GM12878 (cell line): Measurements from ENCODE around the gene SCYL1. TPM values are rescaled to one million over a fixed set of nuclear protein-coding genes. Genes with fewer than 3 reads are reported as not detected.

ENCODE experiments used
- ATAC-seq: fragments of 200-7000 bp; cut with Tn5 transposase; 3 replicates; pipeline ENCODE4 v1.9.1; 2020; ENCODE audit warnings: mild to moderate bottlenecking, moderate library complexity
- BruUV-seq: library from RNA; stranded (reverse); fragments of 400-500 nt; replicated peaks from 2 replicates; lab custom pipeline; 2021; lab: Mats Ljungman, UMichigan
- CTCF ChIA-PET: fragments of 300-600 bp; sonication (Branson Sonifier 250); formaldehyde crosslinking; extraction: SDS; loops from one replicate; lab custom pipeline; 2021; ENCODE audit warnings: inconsistent platforms; lab: Yijun Ruan, JAX
- POLR2A ChIA-PET: fragments of 350-600 bp; formaldehyde crosslinking; extraction: SDS; loops from one replicate; lab custom pipeline; 2021; ENCODE audit warnings: inconsistent platforms; lab: Charles Lee
- RAD21 ChIA-PET: fragments of 300-600 bp; sonication (Branson Sonifier 250); formaldehyde crosslinking; loops from one replicate; lab custom pipeline; 2023; ENCODE audit warnings: antibody characterized with exemption; ENCODE audit not compliant: unreplicated experiment; lab: Charles Lee
- SMC1A ChIA-PET: fragments of 300-600 bp; sonication (Branson Sonifier 250); formaldehyde crosslinking; loops from one replicate; lab custom pipeline; 2023; ENCODE audit not compliant: unreplicated experiment, uncharacterized antibody; lab: Charles Lee
- DNase-seq: peaks from one replicate; pipeline ENCODE4 v3.0.0-alpha.2; 2011; ENCODE audit warnings: low read depth, low spot score
- FAIRE-seq: peaks from 3 replicates; lab custom pipeline; 2011; peaks lifted over from hg19 to GRCh38; lab: Jason Lieb, UNC
- H2AFZ ChIP-seq: 2 replicates; pipeline ENCODE4 v1.6.0; 2011; ENCODE audit warnings: low read depth, low read length, control low read depth; ENCODE audit not compliant: control insufficient read depth
- H3K27ac ChIP-seq: 2 replicates; pipeline ENCODE4 v1.5.1; 2011; ENCODE audit warnings: control low read depth; ENCODE audit not compliant: control insufficient read depth, insufficient read depth
- H3K27me3 ChIP-seq, 2 experiments: replicated peaks in 1 of 2; 2 replicates each; pipeline versions ENCODE4 v1.6.0 to v1.6.1; 2011; ENCODE audit warnings: low read length in 1 of 2; ENCODE audit not compliant: control insufficient read depth in 2 of 2, insufficient read depth in 2 of 2
- H3K36me3 ChIP-seq, 2 experiments: 2 replicates each; pipeline ENCODE4 v1.5.1; 2011; ENCODE audit warnings: low read length in 1 of 2; ENCODE audit not compliant: control insufficient read depth in 2 of 2, insufficient read depth in 2 of 2
- H3K4me1 ChIP-seq: 2 replicates; pipeline ENCODE4 v1.6.1; 2011; ENCODE audit warnings: mild to moderate bottlenecking, low read length, moderate library complexity, mixed read lengths; ENCODE audit not compliant: control insufficient read depth, insufficient read depth
- H3K4me2 ChIP-seq: 2 replicates; pipeline ENCODE4 v1.6.0; 2011; ENCODE audit warnings: control low read depth; ENCODE audit not compliant: control insufficient read depth, insufficient read depth
- H3K4me3 ChIP-seq: fragments of 200-600 bp; sonication (generic); 2 replicates; pipeline ENCODE4 v1.5.1; 2016
- H3K79me2 ChIP-seq: 2 replicates; pipeline ENCODE4 v1.6.0; 2011; ENCODE audit warnings: low read length; ENCODE audit not compliant: control insufficient read depth, insufficient read depth
- H3K9ac ChIP-seq: 2 replicates; pipeline ENCODE4 v1.8.0; 2011; ENCODE audit warnings: low read length, control low read depth, mixed read lengths; ENCODE audit not compliant: control insufficient read depth, insufficient read depth
- H3K9me3 ChIP-seq: replicated peaks from 3 replicates; pipeline ENCODE4 v1.5.1; 2011; ENCODE audit warnings: mild to moderate bottlenecking, low read length; ENCODE audit not compliant: control insufficient read depth, insufficient read depth
- H4K20me1 ChIP-seq: 2 replicates; pipeline ENCODE4 v1.6.0; 2011; ENCODE audit not compliant: control insufficient read depth, insufficient read depth
- BCL3 ChIP-seq: IDR thresholded peaks from 2 replicates; pipeline ENCODE4 v1.6.1; 2011; ENCODE audit warnings: borderline replicate concordance, low read depth, mild to moderate bottlenecking, moderate library complexity, low read length; ENCODE audit not compliant: insufficient read depth, poor library complexity, severe bottlenecking
- EZH2 ChIP-seq: IDR thresholded peaks from 2 replicates; pipeline ENCODE4 v1.6.1; 2012; ENCODE audit warnings: low read depth, mild to moderate bottlenecking, control low read depth, inconsistent platforms, low read length, borderline replicate concordance; ENCODE audit not compliant: control insufficient read depth
- FOS ChIP-seq: IDR thresholded peaks from 3 replicates; pipeline ENCODE4 v1.6.1; 2011; ENCODE audit warnings: borderline replicate concordance; ENCODE audit not compliant: insufficient read length; ENCODE audit errors: extremely low read depth
- HCFC1 ChIP-seq: fragments of 150-350 bp; IDR thresholded peaks from 2 replicates; pipeline ENCODE4 v1.6.1; 2014; ENCODE audit warnings: low read length
- NFXL1 ChIP-seq: fragments of 450-650 bp; IDR thresholded peaks from 2 replicates; pipeline ENCODE4 v1.6.1; 2017; ENCODE audit warnings: antibody characterized with exemption, mild to moderate bottlenecking, borderline replicate concordance
- SRF ChIP-seq, 2 experiments: IDR thresholded peaks; 2 replicates each; pipeline ENCODE4 v1.6.1; 2011; ENCODE audit warnings: low read depth in 2 of 2, low read length in 2 of 2, mild to moderate bottlenecking in 1 of 2, moderate library complexity in 1 of 2
- YY1 ChIP-seq: IDR thresholded peaks from 2 replicates; pipeline ENCODE4 v1.6.1; 2011; ENCODE audit warnings: low read depth, mild to moderate bottlenecking, low read length
- ZNF687 ChIP-seq: fragments of 450-650 bp; IDR thresholded peaks from 2 replicates; pipeline ENCODE4 v1.6.1; 2017; ENCODE audit warnings: mild to moderate bottlenecking, moderate library complexity
- WGBS: methylation state at CpG from one replicate; pipeline ENCODE4 v1.1.6; 2016; ENCODE audit warnings: low lambda C conversion rate; ENCODE audit not compliant: insufficient replicate concordance, insufficient coverage; ENCODE audit errors: missing lambda C conversion rate; 5-methylcytosine and 5-hydroxymethylcytosine counted together
- in situ Hi-C: fragments of 300-500 bp; cut with MboI; formaldehyde crosslinking; loops from 9 replicates; pipeline ENCODE4 v1.14.3; 2018; ENCODE audit warnings: mixed read lengths
- intact Hi-C: fragments of 100-400 bp; cut with micrococcal nuclease; formaldehyde crosslinking; loops from one replicate; pipeline ENCODE4 v1.14.2; 2022; ENCODE audit not compliant: unreplicated experiment
- polyA plus RNA-seq, 11 experiments: library from polyadenylated mRNA; depleted of rRNA in 4 of 11; unstranded in 6 of 11; stranded (reverse) in 5 of 11; fragments of >200 nt; fragmentation: Nextera tagmentation in 4 of 11; fragmentation: Illumina TruSeq in 1 of 11; extraction: Ambion mirVana in 4 of 11; extraction: Trizol in 1 of 11; gene quantifications; 1 replicate in 1 of 11; 2 replicates in 10 of 11; pipeline versions ENCODE4 v1.2.1 to v1.2.3, GENCODE V29; 2011 to 2016; ENCODE audit warnings: inconsistent platforms in 2 of 11, missing spikeins in 2 of 11, low read depth in 1 of 11
- total RNA-seq, 4 experiments: library from RNA; depleted of rRNA in 3 of 4; stranded (reverse); fragments of >200 nt in 3 of 4; fragmentation: Illumina TruSeq in 1 of 4; extraction: Trizol in 1 of 4; gene quantifications; 2 replicates each; pipeline versions ENCODE4 v1.2.1 to v1.2.3, GENCODE V29; 2013 to 2021
- TF ChIP-seq, protein P1 (sequence below): fragments of 450-650 bp; IDR thresholded peaks from 2 replicates; pipeline ENCODE4 v1.6.1; 2016; ENCODE audit warnings: mild to moderate bottlenecking

Gene SCYL1
- total and polyA plus RNA-seq, 10 of the 15 experiments (the other 5 are each of a cell fraction or from before 2014, with no cell fraction given) = 0.80 to 82.7 (median 51.2) TPM

GRCh38 chr11:65482306-65482850 lies 42.5 kb upstream of the SCYL1 start:
- Histone ChIP-seq H3K9ac (no peak overlapping the region), H2AFZ (no peak overlapping the region), H3K36me3 (no peaks in the 10 kb centered on the region), H3K4me3 (no peak overlapping the region), H3K4me2 (no peak overlapping the region), H3K79me2 (peaks cover 11% of the 10 kb centered on the region), H3K27ac (no peak overlapping the region), H3K9me3 (no peaks in the 10 kb centered on the region), H4K20me1 (no peaks in the 10 kb centered on the region), H3K4me1 (peaks cover 24% of the 10 kb centered on the region), H3K27me3 (no peaks in the 10 kb centered on the region)
- POLR2A ChIA-PET = interaction anchor here (0.6 to 1.7 kb wide), 4 partner anchors 11 to 27 kb away, joined by 3 to 7 read pairs (median 4); no protein-coding TSS in a partner anchor
- in situ Hi-C loops (no loop called here), intact Hi-C loops (no loop called here)
- CTCF ChIA-PET = interaction anchor here (0.6 to 14.2 kb wide), 3 partner anchors 10 to 634 kb away, joined by 3 to 728 read pairs (median 3); partner anchors contain the start of gene MALAT1
- BruUV-seq = no TSS peak
- RAD21 ChIA-PET = no interaction called here
- no peak for ATAC-seq
- WGBS = 100% methylated on average over 2 of the region's 2 CpGs
- TF ChIP-seq EZH2 = no peak
- TF ChIP-seq YY1 = no peak
- TF ChIP-seq, protein P1, sequence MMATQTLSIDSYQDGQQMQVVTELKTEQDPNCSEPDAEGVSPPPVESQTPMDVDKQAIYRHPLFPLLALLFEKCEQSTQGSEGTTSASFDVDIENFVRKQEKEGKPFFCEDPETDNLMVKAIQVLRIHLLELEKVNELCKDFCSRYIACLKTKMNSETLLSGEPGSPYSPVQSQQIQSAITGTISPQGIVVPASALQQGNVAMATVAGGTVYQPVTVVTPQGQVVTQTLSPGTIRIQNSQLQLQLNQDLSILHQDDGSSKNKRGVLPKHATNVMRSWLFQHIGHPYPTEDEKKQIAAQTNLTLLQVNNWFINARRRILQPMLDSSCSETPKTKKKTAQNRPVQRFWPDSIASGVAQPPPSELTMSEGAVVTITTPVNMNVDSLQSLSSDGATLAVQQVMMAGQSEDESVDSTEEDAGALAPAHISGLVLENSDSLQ = peak; percentile 30; the same call in 1 of the 2 replicates
- SMC1A ChIA-PET = interaction anchor here (1.1 kb wide), 1 partner anchor 15 kb away, joined by 4 read pairs; no protein-coding TSS in a partner anchor
- no peak for FAIRE-seq
- no peak for DNase-seq

DNA sequence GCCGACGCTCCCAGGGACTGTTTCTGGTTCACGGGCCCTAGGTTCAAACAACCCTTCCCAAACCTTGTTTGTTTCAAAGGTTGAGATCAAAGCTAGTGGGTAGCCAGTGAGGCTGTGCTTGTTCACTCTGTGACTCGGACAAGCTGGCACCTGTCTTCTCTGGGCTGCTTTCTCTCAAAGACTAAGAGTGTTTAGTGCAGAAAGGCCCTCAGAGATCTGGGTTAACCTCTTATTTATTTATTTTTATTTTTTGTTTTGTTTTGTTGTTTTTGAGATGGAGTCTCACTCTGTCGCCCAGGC lies 39.0 kb upstream of the SCYL1 start:
- ChIA-PET SMC1A (interaction anchor here (5.2 to 15.8 kb wide), 3 partner anchors 8 to 21 kb away, joined by 31 to 146 read pairs (median 123); partner anchors contain the start of gene MALAT1), POLR2A (interaction anchor here (2.1 to 16.2 kb wide), 5 partner anchors 8 to 67 kb away, joined by 5 to 429 read pairs (median 106); partner anchors contain the start of gene MALAT1), CTCF (interaction anchor here (0.6 to 27.9 kb wide), 2 partner anchors 11 to 53 kb away, joined by 7 to 728 read pairs; no protein-coding TSS in a partner anchor), RAD21 (interaction anchor here (0.8 kb wide), 1 partner anchor 20 kb away, joined by 3 read pairs; no protein-coding TSS in a partner anchor)
- 82% methylated on average over 5 of the region's 5 CpGs for WGBS
- Histone ChIP-seq H2AFZ (peak overlapping the region; percentile 5; the same call in 1 of the 2 replicates), H3K9me3 (no peaks in the 10 kb centered on the region), H3K4me1 (peaks cover 43% of the 10 kb centered on the region), H3K27ac (no peak overlapping the region), H3K36me3 (no peaks in the 10 kb centered on the region), H3K4me2 (no peak overlapping the region), H3K4me3 (no peak overlapping the region), H3K79me2 (peaks cover 5% of the 10 kb centered on the region), H3K9ac (no peak overlapping the region), H4K20me1 (no peaks in the 10 kb centered on the region), H3K27me3 (no peaks in the 10 kb centered on the region)
- in situ Hi-C loops = no loop called here
- TF ChIP-seq FOS (no peak), BCL3 (no peak), ZNF687 (no peak), HCFC1 (no peak), SRF (IDR thresholded peaks at IDR 0.05; ENCODE audit: low read depth in 2 of 2, low read length in 2 of 2) (no peak), NFXL1 (no peak)
- ATAC-seq (no peak), DNase-seq (no peak), FAIRE-seq (no peak)
- BruUV-seq = no TSS peak
- intact Hi-C loops = no loop called here
